Liver (tissue), 3 donors: ENCODE measurements around the gene PDE4B.

ENCODE experiments used
- CTCF ChIP-seq: fragments of 150-350 bp; IDR thresholded peaks from 2 replicates; pipeline ENCODE4 v1.5.1; 2017; ENCODE audit warnings: improper control_type of control experiment, low read depth, low read length; ENCODE audit not compliant: missing input control
- EGR1 ChIP-seq, 2 donors: IDR thresholded peaks; 2 replicates each; pipeline ENCODE4 v1.6.1; 2016 to 2018; ENCODE audit warnings: antibody characterized with exemption in 2 of 2, low read depth in 2 of 2
- FOXA1 ChIP-seq: IDR thresholded peaks from 2 replicates; pipeline ENCODE4 v1.6.1; 2016; ENCODE audit warnings: antibody characterized with exemption
- GABPA ChIP-seq, 2 donors: IDR thresholded peaks in 1 of 2; conservative IDR thresholded peaks in 1 of 2; 2 replicates each; pipeline ENCODE4 v1.6.1; 2016; ENCODE audit warnings: antibody characterized with exemption in 2 of 2, mild to moderate bottlenecking in 1 of 2, moderate library complexity in 1 of 2
- RAD21 ChIP-seq, 2 donors: IDR thresholded peaks; 2 replicates each; pipeline ENCODE4 v1.6.1; 2016; ENCODE audit warnings: antibody characterized with exemption in 2 of 2, mild to moderate bottlenecking in 2 of 2
- REST ChIP-seq: IDR thresholded peaks from 2 replicates; pipeline ENCODE4 v1.6.1; 2016; ENCODE audit warnings: antibody characterized with exemption, mild to moderate bottlenecking
- SP1 ChIP-seq: IDR thresholded peaks from 2 replicates; pipeline ENCODE4 v1.6.1; 2018; ENCODE audit warnings: antibody characterized with exemption, mild to moderate bottlenecking
- YY1 ChIP-seq: IDR thresholded peaks from 2 replicates; pipeline ENCODE4 v1.6.1; 2016; ENCODE audit warnings: antibody characterized with exemption, mild to moderate bottlenecking
- donor health status: healthy.
- donor health status: healthy.

- TF ChIP-seq CTCF (no peak), RAD21 (IDR thresholded peaks at IDR 0.05) (no peak), SP1 (no peak), GABPA (IDR thresholded peaks at IDR 0.05 in 1 of 2, conservative IDR thresholded peaks at IDR 0.05 in 1 of 2) (no peak), FOXA1 (no peak), REST (no peak), EGR1 (IDR thresholded peaks at IDR 0.05; ENCODE audit: low read depth in 2 of 2) (no peak), YY1 (no peak)
Measured at GRCh38 chr1:65791396-65791795, 1.3 kb upstream of the PDE4B start.
